HT-29 (cell line): Measurements from ENCODE around the gene KCNQ2. TPM values are rescaled to one million over a fixed set of nuclear protein-coding genes. Genes with fewer than 3 reads are reported as not detected.
"Not testable (repeated sequence)": the region's sequence is repeated elsewhere in the genome, so short reads cannot be mapped to it uniquely, and the experiment has no call there.

Experiments
- DNase-seq: peaks from one replicate; pipeline ENCODE4 v3.0.0-alpha.2; 2015; ENCODE audit warnings: low spot score
- total RNA-seq: library from RNA; depleted of rRNA; stranded (reverse); fragments of >200 nt; shearing (Covaris generic); gene quantifications from 2 replicates; pipeline ENCODE4 v1.2.3, GENCODE V29; 2014

Gene KCNQ2
- total RNA-seq, 1 experiment from 2014 or later, result 0.08 TPM

- no peak for DNase-seq
Measured at GRCh38 chr20:63491078-63491477, 18.6 kb upstream of the KCNQ2 start.

GRCh38 chr20:63490416-63490815 is 18.0 kb upstream of the KCNQ2 start:
- DNase-seq, result no peak

- no peak for DNase-seq
Measured at GRCh38 chr20:63488315-63489251, 16.1 kb upstream of the KCNQ2 start.

GRCh38 chr20:63487781-63488241 is 15.4 kb upstream of the KCNQ2 start:
- no peak for DNase-seq

DNA sequence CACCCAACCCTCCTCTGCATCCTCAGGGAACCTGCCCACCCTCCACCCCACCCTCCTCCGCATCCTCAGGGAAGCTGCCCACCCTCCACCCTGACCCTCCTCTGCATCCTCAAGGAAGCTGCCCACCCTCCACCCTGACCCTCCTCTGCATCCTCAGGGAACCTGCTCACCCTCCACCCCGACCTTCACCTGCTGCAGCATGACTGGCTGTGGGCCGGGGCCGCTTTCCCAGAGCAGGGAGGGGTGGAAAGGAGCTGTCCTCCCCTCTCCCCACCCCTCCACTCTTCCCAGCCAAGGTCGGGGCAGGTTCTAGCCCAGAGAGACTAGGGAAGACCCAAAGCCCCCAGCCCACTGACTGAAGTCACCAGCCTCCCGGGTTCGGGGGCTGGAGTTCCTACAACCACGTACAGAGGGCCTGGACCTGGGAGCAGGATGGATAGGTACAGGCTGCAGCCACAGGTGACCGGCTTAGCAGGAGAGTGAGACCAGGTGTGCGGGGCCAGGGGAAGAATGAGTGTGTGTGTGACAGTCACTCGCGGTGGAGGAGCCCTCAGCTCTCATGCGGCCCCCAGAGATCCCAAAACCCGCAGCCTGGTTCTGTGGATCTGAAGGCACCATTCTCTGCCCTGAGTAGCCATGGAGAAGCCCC is 14.8 kb upstream of the KCNQ2 start:
- DNase-seq, result no peak

- DNase-seq, result no peak
Measured at GRCh38 chr20:63486300-63486855, 13.9 kb upstream of the KCNQ2 start.

- no peak for DNase-seq
Measured at GRCh38 chr20:63484651-63485403, 12.4 kb upstream of the KCNQ2 start.

- DNase-seq, result no peak
Measured at GRCh38 chr20:63484236-63484635, 11.8 kb upstream of the KCNQ2 start.

GRCh38 chr20:63483834-63484233 is 11.4 kb upstream of the KCNQ2 start:
- DNase-seq, result no peak

DNA sequence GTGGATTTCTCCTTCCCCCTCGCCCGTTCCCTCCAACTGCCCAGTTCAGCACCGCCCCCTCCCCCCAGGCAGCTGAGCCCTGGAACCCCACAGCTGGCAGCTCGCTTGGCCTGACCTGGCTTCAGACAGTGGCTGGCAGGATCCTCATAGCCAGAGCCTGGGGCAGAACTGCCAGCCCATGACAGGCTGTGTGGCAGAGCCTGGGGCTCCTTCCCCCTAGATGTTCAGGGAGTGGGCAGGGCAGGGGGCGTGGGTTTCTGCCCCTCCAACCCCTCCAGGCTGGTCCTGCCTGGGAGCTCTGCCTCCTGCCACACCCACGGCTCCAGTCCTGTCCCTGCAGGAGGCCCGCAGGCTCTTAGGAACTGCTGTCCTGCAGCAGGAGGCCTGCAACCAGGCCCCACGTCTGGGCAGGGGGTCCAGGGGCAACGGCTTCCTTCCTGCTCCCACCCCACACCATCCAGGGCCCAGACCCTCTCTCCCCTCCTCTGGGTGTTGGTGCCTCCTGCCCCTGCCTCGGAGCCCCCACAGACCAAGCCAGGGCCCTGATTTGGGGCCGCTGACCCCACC is 9.6 kb upstream of the KCNQ2 start:
- DNase-seq, result no peak

DNA sequence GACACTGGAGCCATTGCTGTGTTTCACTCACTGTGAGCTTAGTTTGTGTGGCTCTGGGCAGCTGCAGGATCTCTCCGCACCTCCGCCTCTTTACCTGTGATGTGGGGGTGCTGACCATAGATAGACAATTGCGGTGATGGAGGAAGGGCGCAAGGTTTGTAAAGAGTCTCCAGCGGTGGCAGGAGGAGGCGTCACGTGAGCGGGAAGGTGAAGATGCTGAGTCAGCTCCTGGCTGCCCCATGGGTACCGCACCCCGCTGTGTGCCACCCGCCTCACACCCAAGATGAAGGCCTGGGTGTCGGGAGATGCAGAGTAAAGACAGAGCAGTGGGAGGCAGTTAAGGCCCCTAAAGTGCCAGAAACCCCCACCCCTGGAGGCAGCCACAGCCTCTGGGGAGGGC is 9.0 kb upstream of the KCNQ2 start:
- DNase-seq, result no peak

- DNase-seq, result not testable (repeated sequence)
Measured at GRCh38 chr20:63479695-63480419, 7.4 kb upstream of the KCNQ2 start.

- no peak for DNase-seq
Measured at GRCh38 chr20:63478346-63479302, 6.2 kb upstream of the KCNQ2 start.

GRCh38 chr20:63477944-63478343 is 5.5 kb upstream of the KCNQ2 start:
- DNase-seq, result no peak

GRCh38 chr20:63477061-63477616 is 4.7 kb upstream of the KCNQ2 start:
- no peak for DNase-seq

GRCh38 chr20:63475209-63475608 is 2.8 kb upstream of the KCNQ2 start:
- no peak for DNase-seq

GRCh38 chr20:63473555-63474449 is 1.3 kb upstream of the KCNQ2 start:
- DNase-seq, result no peak

GRCh38 chr20:63472862-63473390 is 471 bp upstream of the KCNQ2 start:
- no peak for DNase-seq
